Caco-2 (cell line): ENCODE measurements around the gene CROCC2. TPM values are rescaled to one million over a fixed set of nuclear protein-coding genes. Genes with fewer than 3 reads are reported as not detected.

Experiments used
- BruUV-seq: library from RNA; stranded (reverse); fragments of 400-500 nt; replicated peaks from 2 replicates; lab custom pipeline; 2021; lab: Mats Ljungman, UMichigan
- CTCF ChIA-PET: fragments of 300-600 bp; sonication (Branson Sonifier 250); formaldehyde crosslinking; loops from one replicate; lab custom pipeline; 2022; ENCODE audit warnings: antibody characterized with exemption; lab: Charles Lee
- POLR2A ChIA-PET: fragments of 300-600 bp; sonication (Branson Sonifier 250); formaldehyde crosslinking; loops from one replicate; lab custom pipeline; 2022; ENCODE audit warnings: antibody characterized with exemption; lab: Charles Lee
- DNase-seq, 2 experiments: peaks; one replicate each; pipeline versions ENCODE4 v3.0.0 to v3.0.0-alpha.2; 2020 to 2022
- H3K27me3 ChIP-seq: replicated peaks from 2 replicates; pipeline ENCODE4 v1.6.0; 2011; ENCODE audit warnings: low read length; ENCODE audit not compliant: control insufficient read depth, insufficient read depth
- H3K36me3 ChIP-seq: 2 replicates; pipeline ENCODE4 v1.5.1; 2011; ENCODE audit warnings: low read length; ENCODE audit not compliant: control insufficient read depth, insufficient read depth
- H3K4me1 ChIP-seq: fragments of 250-450 bp; sonication (Bioruptor Pico); 2 replicates; pipeline ENCODE4 v1.5.1; 2020; ENCODE audit warnings: mild to moderate bottlenecking
- H3K4me3 ChIP-seq: 2 replicates; pipeline ENCODE4 v1.5.1; 2011; ENCODE audit warnings: low read depth, mild to moderate bottlenecking, control low read depth, low read length
- H3K9me3 ChIP-seq: fragments of 250-450 bp; sonication (Bioruptor Pico); 2 replicates; pipeline ENCODE4 v1.5.1; 2020; ENCODE audit warnings: mild to moderate bottlenecking, moderate library complexity
- H3K27ac Mint-ChIP-seq: one replicate; pipeline ENCODE4 v1.8.0; 2022; ENCODE audit warnings: mixed read lengths; ENCODE audit not compliant: unreplicated experiment
- H3K27me3 Mint-ChIP-seq: one replicate; pipeline ENCODE4 v1.8.0; 2022; ENCODE audit warnings: mixed read lengths; ENCODE audit not compliant: insufficient read depth, unreplicated experiment
- H3K36me3 Mint-ChIP-seq: one replicate; pipeline ENCODE4 v1.8.0; 2022; ENCODE audit warnings: mild to moderate bottlenecking, mixed read lengths; ENCODE audit not compliant: insufficient read depth, unreplicated experiment
- H3K4me1 Mint-ChIP-seq: one replicate; pipeline ENCODE4 v1.8.0; 2022; ENCODE audit warnings: low read depth, mixed read lengths; ENCODE audit not compliant: unreplicated experiment
- H3K4me3 Mint-ChIP-seq: one replicate; pipeline ENCODE4 v1.8.0; 2022; ENCODE audit warnings: mild to moderate bottlenecking, moderate library complexity, mixed read lengths; ENCODE audit not compliant: unreplicated experiment
- H3K9me3 Mint-ChIP-seq: one replicate; pipeline ENCODE4 v1.8.0; 2022; ENCODE audit warnings: mixed read lengths; ENCODE audit not compliant: unreplicated experiment
- intact Hi-C: fragments of 100-400 bp; cut with micrococcal nuclease; formaldehyde crosslinking; loops from one replicate; pipeline ENCODE4 v1.10.0; 2022; ENCODE audit not compliant: unreplicated experiment
- total RNA-seq: library from RNA; stranded (reverse); gene quantifications from 2 replicates; pipeline ENCODE4 v1.2.3, GENCODE V29; 2022
- TF ChIP-seq, protein P1 (sequence below), 2 experiments: fragments of 200-600 bp in 1 of 2; IDR thresholded peaks; 1 replicate in 1 of 2; 2 replicates in 1 of 2; pipeline versions ENCODE4 v1.5.1 to v1.8.0; 2011 to 2022; ENCODE audit warnings: antibody characterized with exemption in 1 of 2, control low read depth in 1 of 2, inconsistent platforms in 1 of 2, low read depth in 1 of 2, low read length in 1 of 2, mild to moderate bottlenecking in 1 of 2, moderate library complexity in 1 of 2; ENCODE audit not compliant: insufficient read depth in 1 of 2, severe bottlenecking in 1 of 2, unreplicated experiment in 1 of 2

CROCC2 gene
- total RNA-seq, 1 experiment from 2014 or later: not detected

DNA sequence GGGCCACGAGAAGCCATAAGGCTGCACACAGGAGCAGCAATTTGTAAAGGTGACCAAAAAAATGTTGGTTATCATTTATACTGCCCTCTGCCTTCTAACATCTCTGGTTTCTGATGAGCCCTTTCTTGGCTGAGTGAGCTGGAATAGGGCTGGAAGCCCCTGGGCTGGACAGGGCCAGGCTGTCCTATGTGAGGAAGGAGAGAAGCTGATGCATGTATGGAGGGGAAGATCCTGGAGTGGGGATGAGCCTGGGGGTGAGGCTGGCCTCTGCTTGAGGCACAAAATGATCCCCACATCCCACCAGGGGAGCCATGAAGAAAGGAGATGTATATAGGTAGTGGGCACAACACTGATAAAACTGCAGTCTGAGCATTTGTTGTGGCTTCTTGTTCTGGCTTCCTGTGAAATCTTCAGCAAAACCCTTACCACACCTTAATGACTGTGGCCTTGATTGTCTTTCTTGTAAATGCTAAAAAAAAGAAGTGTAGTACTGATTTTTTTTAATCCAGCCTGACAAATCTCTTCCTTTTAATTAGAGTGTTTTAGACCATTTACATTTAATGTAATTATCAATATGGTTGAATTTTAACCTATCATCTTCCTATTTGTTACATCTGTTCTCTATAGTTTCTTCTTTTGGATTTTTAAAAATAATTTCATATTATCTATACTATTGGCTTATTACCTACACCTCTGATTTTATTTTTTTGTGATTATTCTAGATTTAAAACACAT, 97.9 kb downstream of the CROCC2 start:
- ChIA-PET CTCF (no interaction called here), POLR2A (no interaction called here)
- no peaks in the 10 kb centered on the region for H3K36me3 ChIP-seq
- intact Hi-C loops: no loop called here
- H3K4me3 ChIP-seq: no peak overlapping the region
- Mint-ChIP-seq H3K27ac (no peak overlapping the region), H3K9me3 (peaks cover 14% of the 10 kb centered on the region), H3K27me3 (peaks cover 4% of the 10 kb centered on the region), H3K36me3 (no peaks in the 10 kb centered on the region), H3K4me3 (no peak overlapping the region), H3K4me1 (no peaks in the 10 kb centered on the region)
- no peak for DNase-seq
- no peaks in the 10 kb centered on the region for H3K27me3 ChIP-seq
- BruUV-seq: no TSS peak
- peaks cover 6% of the 10 kb centered on the region for H3K9me3 ChIP-seq
- no peaks in the 10 kb centered on the region for H3K4me1 ChIP-seq
- TF ChIP-seq, protein P1, sequence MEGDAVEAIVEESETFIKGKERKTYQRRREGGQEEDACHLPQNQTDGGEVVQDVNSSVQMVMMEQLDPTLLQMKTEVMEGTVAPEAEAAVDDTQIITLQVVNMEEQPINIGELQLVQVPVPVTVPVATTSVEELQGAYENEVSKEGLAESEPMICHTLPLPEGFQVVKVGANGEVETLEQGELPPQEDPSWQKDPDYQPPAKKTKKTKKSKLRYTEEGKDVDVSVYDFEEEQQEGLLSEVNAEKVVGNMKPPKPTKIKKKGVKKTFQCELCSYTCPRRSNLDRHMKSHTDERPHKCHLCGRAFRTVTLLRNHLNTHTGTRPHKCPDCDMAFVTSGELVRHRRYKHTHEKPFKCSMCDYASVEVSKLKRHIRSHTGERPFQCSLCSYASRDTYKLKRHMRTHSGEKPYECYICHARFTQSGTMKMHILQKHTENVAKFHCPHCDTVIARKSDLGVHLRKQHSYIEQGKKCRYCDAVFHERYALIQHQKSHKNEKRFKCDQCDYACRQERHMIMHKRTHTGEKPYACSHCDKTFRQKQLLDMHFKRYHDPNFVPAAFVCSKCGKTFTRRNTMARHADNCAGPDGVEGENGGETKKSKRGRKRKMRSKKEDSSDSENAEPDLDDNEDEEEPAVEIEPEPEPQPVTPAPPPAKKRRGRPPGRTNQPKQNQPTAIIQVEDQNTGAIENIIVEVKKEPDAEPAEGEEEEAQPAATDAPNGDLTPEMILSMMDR (IDR thresholded peaks at IDR 0.05; ENCODE audit: insufficient read depth in 1 of 2, low read depth in 1 of 2, low read length in 1 of 2, severe bottlenecking in 1 of 2, unreplicated experiment in 1 of 2): no peak

DNA sequence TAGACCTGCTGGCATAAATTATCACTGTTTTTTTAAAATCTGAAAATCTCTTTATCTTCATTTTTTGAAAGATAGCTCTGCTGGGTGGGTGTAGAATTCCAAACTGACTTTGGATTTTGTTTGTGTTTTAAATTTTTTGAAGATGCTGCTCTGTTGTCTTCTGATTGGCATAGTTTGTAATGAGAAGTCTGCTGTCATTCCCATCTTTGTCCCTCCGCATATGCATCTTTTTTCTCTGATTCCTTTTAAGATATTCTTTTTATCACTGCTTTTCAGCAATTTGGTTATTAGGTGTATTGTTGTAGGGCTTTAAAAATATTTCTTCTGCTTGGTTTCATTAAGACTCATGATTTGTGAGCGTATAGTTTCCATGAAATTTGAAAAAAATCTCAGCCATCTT, 99.4 kb downstream of the CROCC2 start:
- no peak overlapping the region for H3K4me3 Mint-ChIP-seq
- H3K27ac Mint-ChIP-seq: no peak overlapping the region
- H3K36me3 ChIP-seq: no peaks in the 10 kb centered on the region
- H3K4me1 Mint-ChIP-seq: no peaks in the 10 kb centered on the region
- TF ChIP-seq, protein P1 (IDR thresholded peaks at IDR 0.05; ENCODE audit: insufficient read depth in 1 of 2, low read depth in 1 of 2, low read length in 1 of 2, severe bottlenecking in 1 of 2, unreplicated experiment in 1 of 2): no peak
- CTCF ChIA-PET: no interaction called here
- intact Hi-C loops: no loop called here
- DNase-seq: no peak
- no peaks in the 10 kb centered on the region for H3K27me3 Mint-ChIP-seq
- peaks cover 14% of the 10 kb centered on the region for H3K9me3 Mint-ChIP-seq
- H3K9me3 ChIP-seq: peaks cover 6% of the 10 kb centered on the region
- H3K4me1 ChIP-seq: no peaks in the 10 kb centered on the region
- H3K4me3 ChIP-seq: no peak overlapping the region
- POLR2A ChIA-PET: no interaction called here
- H3K27me3 ChIP-seq: no peaks in the 10 kb centered on the region
- H3K36me3 Mint-ChIP-seq: no peaks in the 10 kb centered on the region
- no TSS peak for BruUV-seq

DNA sequence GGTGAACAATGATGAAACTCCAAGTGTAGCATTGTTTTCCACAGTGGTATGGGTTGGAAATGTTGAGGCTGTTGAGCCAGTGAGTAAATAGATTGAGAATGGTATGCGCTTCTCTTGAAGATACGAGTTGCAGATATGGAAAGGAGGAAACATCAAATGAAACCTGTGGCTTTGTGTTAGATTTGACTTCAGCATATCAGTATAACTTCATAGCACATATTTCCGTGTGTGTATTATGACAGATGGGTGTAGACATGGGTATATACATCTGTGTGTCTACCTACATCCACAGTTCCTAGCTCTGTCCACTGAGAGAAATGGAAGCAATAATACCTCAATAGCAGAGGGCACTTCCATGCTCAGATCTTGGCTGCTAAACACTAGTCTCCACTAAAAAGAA, 100.3 kb downstream of the CROCC2 start:
- POLR2A ChIA-PET: no interaction called here
- TF ChIP-seq, protein P1 (IDR thresholded peaks at IDR 0.05; ENCODE audit: insufficient read depth in 1 of 2, low read depth in 1 of 2, low read length in 1 of 2, severe bottlenecking in 1 of 2, unreplicated experiment in 1 of 2): no peak
- peaks cover 14% of the 10 kb centered on the region for H3K9me3 Mint-ChIP-seq
- Histone ChIP-seq H3K9me3 (peaks cover 6% of the 10 kb centered on the region), H3K36me3 (no peaks in the 10 kb centered on the region), H3K4me3 (no peak overlapping the region), H3K27me3 (no peaks in the 10 kb centered on the region), H3K4me1 (no peaks in the 10 kb centered on the region)
- no peak overlapping the region for H3K4me3 Mint-ChIP-seq
- intact Hi-C loops: no loop called here
- BruUV-seq: no TSS peak
- no peaks in the 10 kb centered on the region for H3K36me3 Mint-ChIP-seq
- DNase-seq: no peak
- CTCF ChIA-PET: no interaction called here
- no peak overlapping the region for H3K27ac Mint-ChIP-seq
- no peaks in the 10 kb centered on the region for H3K27me3 Mint-ChIP-seq
- H3K4me1 Mint-ChIP-seq: no peaks in the 10 kb centered on the region
